Osteoblast (primary cell): ENCODE results near the gene ILDR1. TPM values are rescaled to one million over a fixed set of nuclear protein-coding genes. Genes with fewer than 3 reads are reported as not detected.
"Not testable (repeated sequence)": the region's sequence is repeated elsewhere in the genome, so short reads cannot be mapped to it uniquely, and the experiment has no call there.

ENCODE experiments used
- DNase-seq: peaks from one replicate; pipeline ENCODE4 v3.0.0; 2011; ENCODE audit warnings: low spot score, mixed read lengths; ENCODE audit not compliant: insufficient read length; ENCODE audit errors: missing footprints
- H2AFZ ChIP-seq: 2 replicates; pipeline ENCODE4 v1.6.0; 2011; ENCODE audit warnings: mild to moderate bottlenecking, low read length
- H3K27ac ChIP-seq: 2 replicates; pipeline ENCODE4 v1.5.1; 2011; ENCODE audit warnings: mild to moderate bottlenecking, low read depth, low read length, moderate library complexity
- H3K27me3 ChIP-seq: 2 replicates; pipeline ENCODE4 v1.6.0; 2012; ENCODE audit warnings: mild to moderate bottlenecking, control low read depth, inconsistent platforms, low read length, moderate library complexity; ENCODE audit not compliant: insufficient read depth
- H3K36me3 ChIP-seq: 2 replicates; pipeline ENCODE4 v1.5.1; 2011; ENCODE audit warnings: mild to moderate bottlenecking, low read length, control low read depth, moderate library complexity; ENCODE audit not compliant: insufficient read depth
- H3K4me1 ChIP-seq: 2 replicates; pipeline ENCODE4 v1.5.1; 2011; ENCODE audit warnings: mild to moderate bottlenecking, low read length, control low read depth, moderate library complexity; ENCODE audit not compliant: insufficient read depth
- H3K4me2 ChIP-seq: 2 replicates; pipeline ENCODE4 v1.6.0; 2011; ENCODE audit warnings: mild to moderate bottlenecking, low read length; ENCODE audit not compliant: insufficient read depth
- H3K4me3 ChIP-seq: fragments of 200-600 bp; sonication (generic); 3 replicates; pipeline ENCODE4 v1.5.1; 2012; ENCODE audit warnings: mild to moderate bottlenecking, low read length, inconsistent platforms; ENCODE audit not compliant: insufficient read depth
- H3K79me2 ChIP-seq: 2 replicates; pipeline ENCODE4 v1.6.0; 2012; ENCODE audit warnings: mild to moderate bottlenecking, low read length, control low read depth, inconsistent platforms; ENCODE audit not compliant: insufficient read depth
- H3K9me3 ChIP-seq: 2 replicates; pipeline ENCODE4 v1.5.1; 2011; ENCODE audit warnings: low read depth, low read length, control low read depth
- H4K20me1 ChIP-seq: 2 replicates; pipeline ENCODE4 v1.6.0; 2012; ENCODE audit warnings: mild to moderate bottlenecking, low read length, control low read depth; ENCODE audit not compliant: insufficient read depth
- CTCF ChIP-seq: IDR thresholded peaks from 2 replicates; pipeline ENCODE4 v1.5.1; 2011; ENCODE audit warnings: mild to moderate bottlenecking, low read depth, low read length, moderate library complexity; ENCODE audit errors: extremely low read depth
- total RNA-seq: library from RNA; depleted of rRNA; stranded (reverse); fragments of >200 nt; gene quantifications from 2 replicates; pipeline ENCODE4 v1.2.3, GENCODE V29; 2012

ILDR1 gene
- total RNA-seq, 1 donor, result not detected

GRCh38 chr3:122057671-122058070 lies 35.6 kb upstream of the ILDR1 start:
- no peaks in the 10 kb centered on the region for H3K36me3 ChIP-seq
- peak; percentile 30 for DNase-seq
- no peak for TF ChIP-seq CTCF
- no peak overlapping the region for H3K4me2 ChIP-seq
- no peak overlapping the region for H2AFZ ChIP-seq
- H4K20me1 ChIP-seq, result no peaks in the 10 kb centered on the region
- no peaks in the 10 kb centered on the region for H3K9me3 ChIP-seq
- no peaks in the 10 kb centered on the region for H3K79me2 ChIP-seq
- no peaks in the 10 kb centered on the region for H3K27me3 ChIP-seq
- H3K27ac ChIP-seq, result no peak overlapping the region
- no peak overlapping the region for H3K4me3 ChIP-seq
- no peaks in the 10 kb centered on the region for H3K4me1 ChIP-seq

GRCh38 chr3:122055215-122055614 lies 33.2 kb upstream of the ILDR1 start, which contains the start of gene CD86:
CD86 (plus strand) TSS chr3:122055362; CDS start chr3:122055490, 128 bp downstream.
- no peak within 1 kb of the TSS for H3K4me2 ChIP-seq
- no peaks in the 10 kb centered on the region for H3K4me1 ChIP-seq
- H3K9me3 ChIP-seq, result no peaks in the 10 kb centered on the region
- H3K79me2 ChIP-seq, result no peaks in the 10 kb centered on the region
- peak; percentile 4 for DNase-seq
- H3K36me3 ChIP-seq, result no peaks in the 10 kb centered on the region
- H3K4me3 ChIP-seq, result no peak within 1 kb of the TSS
- TF ChIP-seq CTCF, result no peak
- no peaks in the 10 kb centered on the region for H4K20me1 ChIP-seq
- H2AFZ ChIP-seq, result peak within 1 kb of the TSS; percentile 23
- no peak within 1 kb of the TSS for H3K27ac ChIP-seq
- H3K27me3 ChIP-seq, result no peaks in the 10 kb centered on the region

GRCh38 chr3:122052968-122053367 lies 30.9 kb upstream of the ILDR1 start:
- H3K4me1 ChIP-seq, result no peaks in the 10 kb centered on the region
- TF ChIP-seq CTCF, result no peak
- no peak overlapping the region for H3K4me2 ChIP-seq
- no peaks in the 10 kb centered on the region for H4K20me1 ChIP-seq
- peak overlapping the region; percentile 47 for H2AFZ ChIP-seq
- no peaks in the 10 kb centered on the region for H3K27me3 ChIP-seq
- DNase-seq, result no peak
- H3K9me3 ChIP-seq, result no peaks in the 10 kb centered on the region
- H3K4me3 ChIP-seq, result no peak overlapping the region
- no peaks in the 10 kb centered on the region for H3K79me2 ChIP-seq
- no peaks in the 10 kb centered on the region for H3K36me3 ChIP-seq
- no peak overlapping the region for H3K27ac ChIP-seq

- H3K36me3 ChIP-seq, H3K27ac ChIP-seq, H3K4me2 ChIP-seq, H2AFZ ChIP-seq, DNase-seq, H4K20me1 ChIP-seq, H3K9me3 ChIP-seq, H3K4me1 ChIP-seq, H3K4me3 ChIP-seq, H3K27me3 ChIP-seq, H3K79me2 ChIP-seq: not testable (repeated sequence)
Observed at GRCh38 chr3:122047773-122048172, 25.7 kb upstream of the ILDR1 start.

- H2AFZ ChIP-seq, H3K9me3 ChIP-seq, H3K4me1 ChIP-seq, H3K4me2 ChIP-seq, H3K79me2 ChIP-seq, DNase-seq, H3K27me3 ChIP-seq, H4K20me1 ChIP-seq, H3K4me3 ChIP-seq, H3K36me3 ChIP-seq, H3K27ac ChIP-seq: not testable (repeated sequence)
Observed at GRCh38 chr3:122047296-122047695, 25.2 kb upstream of the ILDR1 start.
